ENCODE measurements around the gene MMP14. TPM values are rescaled to one million over a fixed set of nuclear protein-coding genes. Genes with fewer than 3 reads are reported as not detected.

MMP14 gene
- total and polyA plus RNA-seq, 2 of the 13 experiments (the other 11 are each of a cell fraction or from before 2014, with no cell fraction given) = 5.2 to 9.8 TPM

DNA sequence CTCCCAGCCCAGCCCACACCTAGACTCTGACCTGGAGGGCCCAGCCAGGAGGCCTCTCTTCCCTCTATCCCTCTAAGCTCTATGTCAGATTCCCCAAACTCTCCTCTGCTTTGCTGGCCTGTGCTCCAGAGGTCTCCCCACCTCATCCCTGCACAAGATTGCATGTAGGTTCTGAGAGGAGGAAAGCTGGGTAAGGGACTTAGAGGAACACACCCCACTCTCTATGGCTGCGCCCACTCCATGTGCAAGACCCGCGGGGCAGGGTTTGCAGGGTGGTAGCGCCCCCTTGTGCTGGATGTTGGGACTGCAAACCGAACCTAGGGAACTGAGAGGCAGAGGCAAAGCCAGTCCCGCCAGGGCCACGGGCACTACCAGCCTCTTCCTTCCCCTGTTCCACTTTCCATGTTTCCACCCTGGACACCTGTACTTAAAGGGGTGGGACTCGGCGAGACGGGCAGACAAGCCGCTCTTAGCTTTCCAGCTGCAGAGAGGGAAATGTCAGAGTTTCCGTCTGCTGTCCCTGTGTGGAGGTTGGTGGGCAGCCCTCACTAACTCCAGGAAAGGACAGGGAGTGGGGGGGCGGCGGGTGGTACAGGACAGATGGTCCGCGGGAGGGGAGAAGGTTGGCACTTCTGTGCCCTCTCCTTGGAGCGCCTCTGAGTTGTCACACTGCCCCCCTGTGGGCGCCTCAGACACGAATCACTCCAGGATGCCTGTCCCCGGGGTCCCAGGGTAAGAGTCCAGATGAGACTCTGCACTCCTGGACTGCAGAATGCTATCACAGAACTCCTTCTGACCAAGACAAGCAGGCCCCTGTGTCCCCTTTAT lies 16.8 kb downstream of the MMP14 start (continued):
- TF ChIP-seq ZNF550 (CRISPR knock-in tag; IDR thresholded peaks at IDR 0.05; ENCODE audit: borderline replicate concordance) = peak; percentile 92
- TF ChIP-seq, protein P1, sequence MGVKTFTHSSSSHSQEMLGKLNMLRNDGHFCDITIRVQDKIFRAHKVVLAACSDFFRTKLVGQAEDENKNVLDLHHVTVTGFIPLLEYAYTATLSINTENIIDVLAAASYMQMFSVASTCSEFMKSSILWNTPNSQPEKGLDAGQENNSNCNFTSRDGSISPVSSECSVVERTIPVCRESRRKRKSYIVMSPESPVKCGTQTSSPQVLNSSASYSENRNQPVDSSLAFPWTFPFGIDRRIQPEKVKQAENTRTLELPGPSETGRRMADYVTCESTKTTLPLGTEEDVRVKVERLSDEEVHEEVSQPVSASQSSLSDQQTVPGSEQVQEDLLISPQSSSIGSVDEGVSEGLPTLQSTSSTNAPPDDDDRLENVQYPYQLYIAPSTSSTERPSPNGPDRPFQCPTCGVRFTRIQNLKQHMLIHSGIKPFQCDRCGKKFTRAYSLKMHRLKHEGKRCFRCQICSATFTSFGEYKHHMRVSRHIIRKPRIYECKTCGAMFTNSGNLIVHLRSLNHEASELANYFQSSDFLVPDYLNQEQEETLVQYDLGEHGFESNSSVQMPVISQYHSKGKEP (CRISPR knock-in tag; IDR thresholded peaks at IDR 0.05) = peak; percentile 81
- TF ChIP-seq, protein P2, sequence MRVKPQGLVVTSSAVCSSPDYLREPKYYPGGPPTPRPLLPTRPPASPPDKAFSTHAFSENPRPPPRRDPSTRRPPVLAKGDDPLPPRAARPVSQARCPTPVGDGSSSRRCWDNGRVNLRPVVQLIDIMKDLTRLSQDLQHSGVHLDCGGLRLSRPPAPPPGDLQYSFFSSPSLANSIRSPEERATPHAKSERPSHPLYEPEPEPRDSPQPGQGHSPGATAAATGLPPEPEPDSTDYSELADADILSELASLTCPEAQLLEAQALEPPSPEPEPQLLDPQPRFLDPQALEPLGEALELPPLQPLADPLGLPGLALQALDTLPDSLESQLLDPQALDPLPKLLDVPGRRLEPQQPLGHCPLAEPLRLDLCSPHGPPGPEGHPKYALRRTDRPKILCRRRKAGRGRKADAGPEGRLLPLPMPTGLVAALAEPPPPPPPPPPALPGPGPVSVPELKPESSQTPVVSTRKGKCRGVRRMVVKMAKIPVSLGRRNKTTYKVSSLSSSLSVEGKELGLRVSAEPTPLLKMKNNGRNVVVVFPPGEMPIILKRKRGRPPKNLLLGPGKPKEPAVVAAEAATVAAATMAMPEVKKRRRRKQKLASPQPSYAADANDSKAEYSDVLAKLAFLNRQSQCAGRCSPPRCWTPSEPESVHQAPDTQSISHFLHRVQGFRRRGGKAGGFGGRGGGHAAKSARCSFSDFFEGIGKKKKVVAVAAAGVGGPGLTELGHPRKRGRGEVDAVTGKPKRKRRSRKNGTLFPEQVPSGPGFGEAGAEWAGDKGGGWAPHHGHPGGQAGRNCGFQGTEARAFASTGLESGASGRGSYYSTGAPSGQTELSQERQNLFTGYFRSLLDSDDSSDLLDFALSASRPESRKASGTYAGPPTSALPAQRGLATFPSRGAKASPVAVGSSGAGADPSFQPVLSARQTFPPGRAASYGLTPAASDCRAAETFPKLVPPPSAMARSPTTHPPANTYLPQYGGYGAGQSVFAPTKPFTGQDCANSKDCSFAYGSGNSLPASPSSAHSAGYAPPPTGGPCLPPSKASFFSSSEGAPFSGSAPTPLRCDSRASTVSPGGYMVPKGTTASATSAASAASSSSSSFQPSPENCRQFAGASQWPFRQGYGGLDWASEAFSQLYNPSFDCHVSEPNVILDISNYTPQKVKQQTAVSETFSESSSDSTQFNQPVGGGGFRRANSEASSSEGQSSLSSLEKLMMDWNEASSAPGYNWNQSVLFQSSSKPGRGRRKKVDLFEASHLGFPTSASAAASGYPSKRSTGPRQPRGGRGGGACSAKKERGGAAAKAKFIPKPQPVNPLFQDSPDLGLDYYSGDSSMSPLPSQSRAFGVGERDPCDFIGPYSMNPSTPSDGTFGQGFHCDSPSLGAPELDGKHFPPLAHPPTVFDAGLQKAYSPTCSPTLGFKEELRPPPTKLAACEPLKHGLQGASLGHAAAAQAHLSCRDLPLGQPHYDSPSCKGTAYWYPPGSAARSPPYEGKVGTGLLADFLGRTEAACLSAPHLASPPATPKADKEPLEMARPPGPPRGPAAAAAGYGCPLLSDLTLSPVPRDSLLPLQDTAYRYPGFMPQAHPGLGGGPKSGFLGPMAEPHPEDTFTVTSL (CRISPR knock-in tag; IDR thresholded peaks at IDR 0.05; ENCODE audit: borderline replicate concordance) = no peak
- peak; percentile 86 for TF ChIP-seq JUN (CRISPR knock-in tag; IDR thresholded peaks at IDR 0.05)
- TF ChIP-seq ZNF484 (CRISPR knock-in tag; IDR thresholded peaks at IDR 0.05; ENCODE audit: borderline replicate concordance, low read depth) = peak; percentile 66; the same call in 1 of the 2 replicates
- TF ChIP-seq SAP130 (CRISPR knock-in tag; IDR thresholded peaks at IDR 0.05; ENCODE audit: low read depth) = peak; percentile 81
- TF ChIP-seq, protein P3, sequence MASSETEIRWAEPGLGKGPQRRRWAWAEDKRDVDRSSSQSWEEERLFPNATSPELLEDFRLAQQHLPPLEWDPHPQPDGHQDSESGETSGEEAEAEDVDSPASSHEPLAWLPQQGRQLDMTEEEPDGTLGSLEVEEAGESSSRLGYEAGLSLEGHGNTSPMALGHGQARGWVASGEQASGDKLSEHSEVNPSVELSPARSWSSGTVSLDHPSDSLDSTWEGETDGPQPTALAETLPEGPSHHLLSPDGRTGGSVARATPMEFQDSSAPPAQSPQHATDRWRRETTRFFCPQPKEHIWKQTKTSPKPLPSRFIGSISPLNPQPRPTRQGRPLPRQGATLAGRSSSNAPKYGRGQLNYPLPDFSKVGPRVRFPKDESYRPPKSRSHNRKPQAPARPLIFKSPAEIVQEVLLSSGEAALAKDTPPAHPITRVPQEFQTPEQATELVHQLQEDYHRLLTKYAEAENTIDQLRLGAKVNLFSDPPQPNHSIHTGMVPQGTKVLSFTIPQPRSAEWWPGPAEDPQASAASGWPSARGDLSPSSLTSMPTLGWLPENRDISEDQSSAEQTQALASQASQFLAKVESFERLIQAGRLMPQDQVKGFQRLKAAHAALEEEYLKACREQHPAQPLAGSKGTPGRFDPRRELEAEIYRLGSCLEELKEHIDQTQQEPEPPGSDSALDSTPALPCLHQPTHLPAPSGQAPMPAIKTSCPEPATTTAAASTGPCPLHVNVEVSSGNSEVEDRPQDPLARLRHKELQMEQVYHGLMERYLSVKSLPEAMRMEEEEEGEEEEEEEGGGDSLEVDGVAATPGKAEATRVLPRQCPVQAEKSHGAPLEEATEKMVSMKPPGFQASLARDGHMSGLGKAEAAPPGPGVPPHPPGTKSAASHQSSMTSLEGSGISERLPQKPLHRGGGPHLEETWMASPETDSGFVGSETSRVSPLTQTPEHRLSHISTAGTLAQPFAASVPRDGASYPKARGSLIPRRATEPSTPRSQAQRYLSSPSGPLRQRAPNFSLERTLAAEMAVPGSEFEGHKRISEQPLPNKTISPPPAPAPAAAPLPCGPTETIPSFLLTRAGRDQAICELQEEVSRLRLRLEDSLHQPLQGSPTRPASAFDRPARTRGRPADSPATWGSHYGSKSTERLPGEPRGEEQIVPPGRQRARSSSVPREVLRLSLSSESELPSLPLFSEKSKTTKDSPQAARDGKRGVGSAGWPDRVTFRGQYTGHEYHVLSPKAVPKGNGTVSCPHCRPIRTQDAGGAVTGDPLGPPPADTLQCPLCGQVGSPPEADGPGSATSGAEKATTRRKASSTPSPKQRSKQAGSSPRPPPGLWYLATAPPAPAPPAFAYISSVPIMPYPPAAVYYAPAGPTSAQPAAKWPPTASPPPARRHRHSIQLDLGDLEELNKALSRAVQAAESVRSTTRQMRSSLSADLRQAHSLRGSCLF (CRISPR knock-in tag; IDR thresholded peaks at IDR 0.05; ENCODE audit: borderline replicate concordance) = no peak
- TF ChIP-seq, protein P4, sequence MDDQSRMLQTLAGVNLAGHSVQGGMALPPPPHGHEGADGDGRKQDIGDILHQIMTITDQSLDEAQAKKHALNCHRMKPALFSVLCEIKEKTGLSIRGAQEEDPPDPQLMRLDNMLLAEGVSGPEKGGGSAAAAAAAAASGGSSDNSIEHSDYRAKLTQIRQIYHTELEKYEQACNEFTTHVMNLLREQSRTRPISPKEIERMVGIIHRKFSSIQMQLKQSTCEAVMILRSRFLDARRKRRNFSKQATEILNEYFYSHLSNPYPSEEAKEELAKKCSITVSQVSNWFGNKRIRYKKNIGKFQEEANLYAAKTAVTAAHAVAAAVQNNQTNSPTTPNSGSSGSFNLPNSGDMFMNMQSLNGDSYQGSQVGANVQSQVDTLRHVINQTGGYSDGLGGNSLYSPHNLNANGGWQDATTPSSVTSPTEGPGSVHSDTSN (CRISPR knock-in tag; IDR thresholded peaks at IDR 0.05; ENCODE audit: borderline replicate concordance) = no peak
- TF ChIP-seq, protein P5, sequence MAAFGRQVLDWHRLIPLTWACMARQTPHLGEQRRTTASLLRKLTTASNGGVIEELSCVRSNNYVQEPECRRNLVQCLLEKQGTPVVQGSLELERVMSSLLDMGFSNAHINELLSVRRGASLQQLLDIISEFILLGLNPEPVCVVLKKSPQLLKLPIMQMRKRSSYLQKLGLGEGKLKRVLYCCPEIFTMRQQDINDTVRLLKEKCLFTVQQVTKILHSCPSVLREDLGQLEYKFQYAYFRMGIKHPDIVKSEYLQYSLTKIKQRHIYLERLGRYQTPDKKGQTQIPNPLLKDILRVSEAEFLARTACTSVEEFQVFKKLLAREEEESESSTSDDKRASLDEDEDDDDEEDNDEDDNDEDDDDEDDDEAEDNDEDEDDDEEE (CRISPR knock-in tag; IDR thresholded peaks at IDR 0.05) = peak; percentile 93
- no peak for TF ChIP-seq RORA (CRISPR knock-in tag; IDR thresholded peaks at IDR 0.05)
- no peak for TF ChIP-seq RARG (CRISPR knock-in tag; IDR thresholded peaks at IDR 0.05; ENCODE audit: low read depth)
- TF ChIP-seq SOX13 (IDR thresholded peaks at IDR 0.05) = no peak
- TF ChIP-seq SOX13 (CRISPR knock-in tag; conservative IDR thresholded peaks at IDR 0.05 in 1 of 2, IDR thresholded peaks at IDR 0.05 in 1 of 2) = peak in 1 of 2 experiments; percentile 65; a peak in 1 of 4 replicates
